Effector memory CD8-positive, alpha-beta T cell (primary cell): ENCODE results near the gene CD8A.
"Not testable (repeated sequence)": the region's sequence is repeated elsewhere in the genome, so short reads cannot be mapped to it uniquely, and the experiment has no call there.

ENCODE experiments used
- ATAC-seq: fragments of 150-1000 bp; cut with Tn5 transposase; replicated peaks from 2 replicates; pipeline ENCODE4 v1.10.0; 2021; ENCODE audit warnings: mild to moderate bottlenecking, moderate library complexity
- DNase-seq, 3 experiments: peaks; one replicate each; pipeline ENCODE4 v3.0.0; 2021
- H3K27ac Mint-ChIP-seq, 2 donors: one replicate each; pipeline ENCODE4 v1.8.0; 2022; ENCODE audit warnings: mild to moderate bottlenecking in 2 of 2, mixed read lengths in 2 of 2, moderate library complexity in 2 of 2
- H3K27me3 Mint-ChIP-seq, 2 donors: one replicate each; pipeline ENCODE4 v1.8.0; 2022; ENCODE audit warnings: mixed read lengths in 2 of 2
- H3K36me3 Mint-ChIP-seq: one replicate; pipeline ENCODE4 v1.8.0; 2022; ENCODE audit warnings: mild to moderate bottlenecking, moderate library complexity, mixed read lengths; ENCODE audit not compliant: insufficient read depth
- H3K4me1 Mint-ChIP-seq, 2 donors: one replicate each; pipeline ENCODE4 v1.8.0; 2022; ENCODE audit warnings: low read depth in 2 of 2, mixed read lengths in 2 of 2
- H3K4me3 Mint-ChIP-seq, 2 donors: one replicate each; pipeline ENCODE4 v1.8.0; 2022; ENCODE audit warnings: mild to moderate bottlenecking in 2 of 2, mixed read lengths in 2 of 2, moderate library complexity in 2 of 2
- H3K9me3 Mint-ChIP-seq, 2 donors: one replicate each; pipeline ENCODE4 v1.8.0; 2022; ENCODE audit warnings: mixed read lengths in 2 of 2

The CD8A gene

GRCh38 chr2:86764661-86765309 is 25.9 kb downstream of the CD8A start:
- peaks cover 16 to 21% of the 10 kb centered on the region in 2 donors for H3K4me1 Mint-ChIP-seq
- DNase-seq (peak; percentile 56 to 68 (median 57)), ATAC-seq (peak; percentile 82)
- peaks cover 47% of the 10 kb centered on the region for H3K36me3 Mint-ChIP-seq
- no peaks in the 10 kb centered on the region for H3K27me3 Mint-ChIP-seq
- no peak overlapping the region for H3K4me3 Mint-ChIP-seq
- H3K9me3 Mint-ChIP-seq, result no peaks in the 10 kb centered on the region
- peak overlapping the region; percentile 41 to 75 for H3K27ac Mint-ChIP-seq

GRCh38 chr2:86760371-86760770 is 30.3 kb downstream of the CD8A start:
- DNase-seq (no peak), ATAC-seq (no peak)
- Mint-ChIP-seq H3K4me1 (peaks cover 18 to 35% of the 10 kb centered on the region in 2 donors), H3K9me3 (no peaks in the 10 kb centered on the region), H3K4me3 (no peak overlapping the region), H3K27me3 (no peaks in the 10 kb centered on the region), H3K27ac (peak overlapping the region in 1 of 2 donors; percentile 33), H3K36me3 (peaks cover 36% of the 10 kb centered on the region)

GRCh38 chr2:86758405-86758804 is 32.3 kb downstream of the CD8A start:
- no peak overlapping the region for H3K27ac Mint-ChIP-seq
- H3K9me3 Mint-ChIP-seq, result no peaks in the 10 kb centered on the region
- peaks cover 50% of the 10 kb centered on the region for H3K36me3 Mint-ChIP-seq
- no peaks in the 10 kb centered on the region for H3K27me3 Mint-ChIP-seq
- H3K4me1 Mint-ChIP-seq, result peaks cover 11 to 26% of the 10 kb centered on the region in 2 donors
- H3K4me3 Mint-ChIP-seq, result no peak overlapping the region
- DNase-seq (no peak), ATAC-seq (no peak)

- H3K4me1 Mint-ChIP-seq, result peaks cover 13 to 33% of the 10 kb centered on the region in 2 donors
- H3K27ac Mint-ChIP-seq, result peak overlapping the region; percentile 38 to 56
- H3K27me3 Mint-ChIP-seq, result no peaks in the 10 kb centered on the region
- DNase-seq (no peak), ATAC-seq (no peak)
- H3K9me3 Mint-ChIP-seq, result peaks cover 0 to 1% of the 10 kb centered on the region in 2 donors
- H3K4me3 Mint-ChIP-seq, result no peak overlapping the region
- peaks cover 71% of the 10 kb centered on the region for H3K36me3 Mint-ChIP-seq
Measured at GRCh38 chr2:86753606-86754005, 37.1 kb downstream of the CD8A start.

GRCh38 chr2:86752934-86753333 is 37.8 kb downstream of the CD8A start:
- DNase-seq (no peak), ATAC-seq (no peak)
- peaks cover 11 to 28% of the 10 kb centered on the region in 2 donors for H3K4me1 Mint-ChIP-seq
- peaks cover 0 to 1% of the 10 kb centered on the region in 2 donors for H3K9me3 Mint-ChIP-seq
- H3K27ac Mint-ChIP-seq, result peak overlapping the region; percentile 38 to 56
- no peaks in the 10 kb centered on the region for H3K27me3 Mint-ChIP-seq
- no peak overlapping the region for H3K4me3 Mint-ChIP-seq
- H3K36me3 Mint-ChIP-seq, result peaks cover 71% of the 10 kb centered on the region

- DNase-seq (no peak), ATAC-seq (no peak)
- Mint-ChIP-seq H3K36me3 (peaks cover 68% of the 10 kb centered on the region), H3K27me3 (no peaks in the 10 kb centered on the region), H3K4me3 (no peak overlapping the region), H3K4me1 (peaks cover 15 to 29% of the 10 kb centered on the region in 2 donors), H3K9me3 (peaks cover 0 to 1% of the 10 kb centered on the region in 2 donors), H3K27ac (no peak overlapping the region)
Measured at GRCh38 chr2:86751778-86752177, 38.9 kb downstream of the CD8A start.

GRCh38 chr2:86750240-86750839 is 40.4 kb downstream of the CD8A start:
- H3K4me3 Mint-ChIP-seq, result no peak overlapping the region
- ATAC-seq (no peak), DNase-seq (no peak)
- H3K27me3 Mint-ChIP-seq, result no peaks in the 10 kb centered on the region
- H3K36me3 Mint-ChIP-seq, result peaks cover 55% of the 10 kb centered on the region
- H3K27ac Mint-ChIP-seq, result peak overlapping the region; percentile 7 to 51
- H3K9me3 Mint-ChIP-seq, result peaks cover 0 to 1% of the 10 kb centered on the region in 2 donors
- peaks cover 27 to 43% of the 10 kb centered on the region in 2 donors for H3K4me1 Mint-ChIP-seq

GRCh38 chr2:86747711-86748639 is 42.7 kb downstream of the CD8A start:
- H3K27ac Mint-ChIP-seq, result no peak overlapping the region
- H3K9me3 Mint-ChIP-seq, result peaks cover 0 to 1% of the 10 kb centered on the region in 2 donors
- no peak overlapping the region for H3K4me3 Mint-ChIP-seq
- ATAC-seq (peak; percentile 44), DNase-seq (no peak)
- H3K4me1 Mint-ChIP-seq, result peaks cover 39 to 53% of the 10 kb centered on the region in 2 donors
- no peaks in the 10 kb centered on the region for H3K27me3 Mint-ChIP-seq
- peaks cover 42% of the 10 kb centered on the region for H3K36me3 Mint-ChIP-seq

- H3K27ac Mint-ChIP-seq, result peak overlapping the region in 1 of 2 donors; percentile 32
- H3K4me1 Mint-ChIP-seq, result peaks cover 43 to 58% of the 10 kb centered on the region in 2 donors
Measured at GRCh38 chr2:86746939-86747338, 43.8 kb downstream of the CD8A start.

GRCh38 chr2:86744152-86744551 is 46.6 kb downstream of the CD8A start:
- no peak overlapping the region for H3K27ac Mint-ChIP-seq
- peaks cover 17% of the 10 kb centered on the region for H3K36me3 Mint-ChIP-seq
- peaks cover 33 to 45% of the 10 kb centered on the region in 2 donors for H3K4me1 Mint-ChIP-seq
- no peaks in the 10 kb centered on the region for H3K27me3 Mint-ChIP-seq
- ATAC-seq, result no peak
- no peak for DNase-seq
- H3K4me3 Mint-ChIP-seq, result no peak overlapping the region
- H3K9me3 Mint-ChIP-seq, result no peaks in the 10 kb centered on the region

More at GRCh38 chr2:86746939-86747338, 43.8 kb downstream of the CD8A start:
- Mint-ChIP-seq H3K27me3 (no peaks in the 10 kb centered on the region), H3K9me3 (peaks cover 0 to 1% of the 10 kb centered on the region in 2 donors), H3K36me3 (peaks cover 36% of the 10 kb centered on the region), H3K4me3 (no peak overlapping the region)
- DNase-seq, result no peak
- ATAC-seq, result no peak

GRCh38 chr2:86741889-86742498 is 48.7 kb downstream of the CD8A start:
- Mint-ChIP-seq H3K4me3 (peak overlapping the region; percentile 29 to 43), H3K36me3 (peaks cover 15% of the 10 kb centered on the region), H3K4me1 (peaks cover 29 to 31% of the 10 kb centered on the region in 2 donors), H3K27ac (peak overlapping the region; percentile 48 to 74)
- not testable (repeated sequence) for H3K27me3 Mint-ChIP-seq, DNase-seq, H3K9me3 Mint-ChIP-seq
- peak; percentile 72 for ATAC-seq

- H3K4me3 Mint-ChIP-seq, H3K9me3 Mint-ChIP-seq, ATAC-seq, DNase-seq, H3K27me3 Mint-ChIP-seq, H3K27ac Mint-ChIP-seq: not testable (repeated sequence)
- Mint-ChIP-seq H3K36me3 (peaks cover 15% of the 10 kb centered on the region), H3K4me1 (peaks cover 12 to 14% of the 10 kb centered on the region in 2 donors)
Measured at GRCh38 chr2:86739889-86740288, 50.8 kb downstream of the CD8A start.

- H3K4me3 Mint-ChIP-seq, H3K27ac Mint-ChIP-seq, H3K9me3 Mint-ChIP-seq, ATAC-seq, H3K27me3 Mint-ChIP-seq, DNase-seq: not testable (repeated sequence)
- H3K4me1 Mint-ChIP-seq, result peaks cover 10 to 12% of the 10 kb centered on the region in 2 donors
- peaks cover 15% of the 10 kb centered on the region for H3K36me3 Mint-ChIP-seq
Measured at GRCh38 chr2:86739485-86739884, 51.2 kb downstream of the CD8A start.
